ENCODE measurements around the gene ARFGEF3. TPM values are rescaled to one million over a fixed set of nuclear protein-coding genes. Genes with fewer than 3 reads are reported as not detected.

ARFGEF3 gene, protein sequence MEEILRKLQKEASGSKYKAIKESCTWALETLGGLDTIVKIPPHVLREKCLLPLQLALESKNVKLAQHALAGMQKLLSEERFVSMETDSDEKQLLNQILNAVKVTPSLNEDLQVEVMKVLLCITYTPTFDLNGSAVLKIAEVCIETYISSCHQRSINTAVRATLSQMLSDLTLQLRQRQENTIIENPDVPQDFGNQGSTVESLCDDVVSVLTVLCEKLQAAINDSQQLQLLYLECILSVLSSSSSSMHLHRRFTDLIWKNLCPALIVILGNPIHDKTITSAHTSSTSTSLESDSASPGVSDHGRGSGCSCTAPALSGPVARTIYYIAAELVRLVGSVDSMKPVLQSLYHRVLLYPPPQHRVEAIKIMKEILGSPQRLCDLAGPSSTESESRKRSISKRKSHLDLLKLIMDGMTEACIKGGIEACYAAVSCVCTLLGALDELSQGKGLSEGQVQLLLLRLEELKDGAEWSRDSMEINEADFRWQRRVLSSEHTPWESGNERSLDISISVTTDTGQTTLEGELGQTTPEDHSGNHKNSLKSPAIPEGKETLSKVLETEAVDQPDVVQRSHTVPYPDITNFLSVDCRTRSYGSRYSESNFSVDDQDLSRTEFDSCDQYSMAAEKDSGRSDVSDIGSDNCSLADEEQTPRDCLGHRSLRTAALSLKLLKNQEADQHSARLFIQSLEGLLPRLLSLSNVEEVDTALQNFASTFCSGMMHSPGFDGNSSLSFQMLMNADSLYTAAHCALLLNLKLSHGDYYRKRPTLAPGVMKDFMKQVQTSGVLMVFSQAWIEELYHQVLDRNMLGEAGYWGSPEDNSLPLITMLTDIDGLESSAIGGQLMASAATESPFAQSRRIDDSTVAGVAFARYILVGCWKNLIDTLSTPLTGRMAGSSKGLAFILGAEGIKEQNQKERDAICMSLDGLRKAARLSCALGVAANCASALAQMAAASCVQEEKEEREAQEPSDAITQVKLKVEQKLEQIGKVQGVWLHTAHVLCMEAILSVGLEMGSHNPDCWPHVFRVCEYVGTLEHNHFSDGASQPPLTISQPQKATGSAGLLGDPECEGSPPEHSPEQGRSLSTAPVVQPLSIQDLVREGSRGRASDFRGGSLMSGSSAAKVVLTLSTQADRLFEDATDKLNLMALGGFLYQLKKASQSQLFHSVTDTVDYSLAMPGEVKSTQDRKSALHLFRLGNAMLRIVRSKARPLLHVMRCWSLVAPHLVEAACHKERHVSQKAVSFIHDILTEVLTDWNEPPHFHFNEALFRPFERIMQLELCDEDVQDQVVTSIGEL (N-terminal part only)
- total RNA-seq = 0.25 and 0.26 TPM in 2 replicates

DNA sequence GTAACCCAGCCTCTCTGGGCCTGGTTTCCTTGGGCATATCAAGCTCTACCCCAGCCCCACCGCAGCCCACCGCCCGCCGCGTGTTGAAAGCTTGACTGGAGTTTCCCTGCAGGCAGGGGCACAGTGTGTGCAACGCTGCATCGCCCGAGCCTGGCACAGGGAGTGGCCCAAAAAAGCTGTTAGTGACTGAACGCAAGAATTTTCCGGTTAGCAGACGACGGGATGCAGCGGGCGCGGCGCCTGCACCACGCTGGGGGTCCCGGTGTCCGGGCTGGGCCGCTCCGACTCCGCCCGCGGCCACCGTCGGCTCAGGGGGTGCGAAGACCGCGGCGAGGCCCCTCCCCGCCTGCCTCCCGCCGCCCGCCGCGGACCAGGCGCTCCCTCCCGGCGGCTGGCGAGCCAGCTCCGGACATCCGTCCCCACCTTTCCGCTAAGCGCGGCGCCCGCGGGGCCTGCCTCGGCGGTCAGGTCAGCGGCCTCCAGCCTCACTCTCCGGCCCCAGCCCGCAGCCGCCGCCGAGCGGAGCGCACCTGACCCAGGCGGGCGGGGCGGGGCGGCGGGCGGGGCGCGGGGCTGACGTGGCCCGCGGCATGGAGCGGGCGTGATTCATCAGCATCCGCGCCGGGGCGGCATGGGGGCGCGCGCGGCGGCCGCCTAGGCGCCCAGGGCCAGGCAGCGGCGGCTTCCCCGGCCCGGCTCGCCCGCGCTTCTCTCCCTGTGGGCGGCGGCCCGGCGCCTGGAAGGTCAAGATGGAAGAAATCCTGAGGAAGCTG is at the start of gene ARFGEF3:
TSS of gene ARFGEF3 (plus strand) at position 602 of the 773 bp plus-strand sequence. CDS start at position 750, 148 bp downstream.

DNA sequence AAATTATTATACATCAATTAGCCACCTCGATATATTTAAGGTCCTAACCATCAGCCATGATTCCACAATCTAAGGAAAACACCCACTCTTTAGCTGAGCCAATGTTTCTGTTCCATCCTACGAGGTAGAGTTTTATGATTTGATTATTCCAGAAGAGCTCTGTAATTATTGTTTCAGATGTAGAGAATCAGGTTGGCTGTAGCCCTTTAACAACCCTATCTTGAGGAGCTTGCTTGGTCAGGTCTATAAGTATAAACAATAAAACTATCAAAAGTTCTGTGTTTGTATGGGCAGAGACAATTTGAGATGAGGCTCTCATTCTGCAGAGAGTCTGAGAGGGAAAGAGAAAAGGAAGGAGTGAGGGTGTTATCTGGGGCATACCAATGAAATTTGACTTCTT is 56.7 kb downstream of the ARFGEF3 start, which contains the start of gene PBOV1:
TSS of gene PBOV1 (minus strand) at position 43 of the 400 bp plus-strand sequence. CDS start 96 bp downstream, outside the sequence.

DNA sequence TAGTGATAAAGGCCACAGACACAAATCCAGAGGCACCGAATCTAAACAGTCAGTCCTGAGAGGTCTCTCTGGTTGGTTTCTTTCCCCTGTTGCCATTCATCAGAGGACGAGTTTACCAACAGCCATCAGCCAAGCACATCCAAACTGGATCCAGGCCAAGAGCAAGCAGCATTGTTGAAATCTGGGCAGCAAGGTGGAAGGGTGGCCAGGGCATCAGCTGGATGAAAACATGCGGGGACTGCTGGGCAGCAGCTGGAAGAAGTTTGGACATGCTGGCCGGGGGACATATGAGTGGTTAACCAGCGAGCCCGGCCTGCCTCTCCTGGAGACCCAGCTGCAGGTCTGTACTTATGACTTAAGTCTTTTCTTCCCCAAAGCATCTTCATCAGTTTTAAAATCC is 216.1 kb downstream of the ARFGEF3 start, which contains the start of gene SMIM28:
TSS of gene SMIM28 (plus strand) at position 62 of the 400 bp plus-strand sequence. CDS start at position 230, 168 bp downstream.

Other genes starting within 250 kb of the ARFGEF3 start
- 10.7 and 15.6 TPM in 2 replicates for gene PERP, start 54.5 kb upstream of the ARFGEF3 start, total RNA-seq
- not detected in 2 replicates for gene PBOV1, start 56.6 kb downstream of the ARFGEF3 start, total RNA-seq
- gene SMIM28, start 216.0 kb downstream of the ARFGEF3 start, total RNA-seq = not detected in 2 replicates
- gene HEBP2, start 242.3 kb downstream of the ARFGEF3 start, total RNA-seq = 19.3 and 38.9 TPM in 2 replicates